Measurements from ENCODE around the gene A4GALT. TPM values are rescaled to one million over a fixed set of nuclear protein-coding genes. Genes with fewer than 3 reads are reported as not detected.

The A4GALT gene
- total and polyA plus RNA-seq, 3 donors from 2014 or later, result 13.5 to 17.3 (median 15.7) TPM

DNA sequence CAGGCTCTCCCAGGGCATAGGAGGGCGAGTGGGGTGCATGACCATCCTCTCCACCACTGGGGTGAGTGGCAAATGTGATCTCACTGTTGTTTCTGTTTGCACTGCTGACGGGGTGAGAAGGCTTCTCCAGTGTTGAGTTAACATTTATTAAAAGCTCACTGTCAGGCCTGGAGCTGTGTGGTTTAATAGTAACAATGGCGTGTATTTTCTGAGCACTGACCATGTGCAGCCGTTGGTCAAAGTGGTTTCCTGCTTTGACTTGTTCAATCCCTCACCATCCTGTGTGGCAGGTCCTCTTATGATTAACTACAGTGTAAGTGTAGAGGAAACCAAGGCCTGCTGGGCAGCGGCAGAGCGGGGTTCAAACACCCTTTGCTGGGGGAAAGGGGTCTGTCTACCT lies 4.4 kb downstream of the A4GALT start:
- H3K9me3 ChIP-seq, result no peaks in the 10 kb centered on the region
- intact Hi-C loops (cut with DNase I; ENCODE audit: low total_unique reads), result no loop called here
- H3K4me1 ChIP-seq, result peaks cover 25% of the 10 kb centered on the region
- H3K27me3 ChIP-seq, result no peaks in the 10 kb centered on the region
- H3K4me3 ChIP-seq, result no peak overlapping the region
- 85 to 93% methylated on average over 6 of the region's 6 CpGs for WGBS, 2 donors
- no peak overlapping the region for H3K27ac ChIP-seq
- TF ChIP-seq CTCF (IDR thresholded peaks at IDR 0.05), result no peak
- no peak for TF ChIP-seq POLR2A (IDR thresholded peaks at IDR 0.05)
- DNase-seq, result no peak
- no peaks in the 10 kb centered on the region for H3K36me3 ChIP-seq (ENCODE audit: low read depth, missing control alignments)

DNA sequence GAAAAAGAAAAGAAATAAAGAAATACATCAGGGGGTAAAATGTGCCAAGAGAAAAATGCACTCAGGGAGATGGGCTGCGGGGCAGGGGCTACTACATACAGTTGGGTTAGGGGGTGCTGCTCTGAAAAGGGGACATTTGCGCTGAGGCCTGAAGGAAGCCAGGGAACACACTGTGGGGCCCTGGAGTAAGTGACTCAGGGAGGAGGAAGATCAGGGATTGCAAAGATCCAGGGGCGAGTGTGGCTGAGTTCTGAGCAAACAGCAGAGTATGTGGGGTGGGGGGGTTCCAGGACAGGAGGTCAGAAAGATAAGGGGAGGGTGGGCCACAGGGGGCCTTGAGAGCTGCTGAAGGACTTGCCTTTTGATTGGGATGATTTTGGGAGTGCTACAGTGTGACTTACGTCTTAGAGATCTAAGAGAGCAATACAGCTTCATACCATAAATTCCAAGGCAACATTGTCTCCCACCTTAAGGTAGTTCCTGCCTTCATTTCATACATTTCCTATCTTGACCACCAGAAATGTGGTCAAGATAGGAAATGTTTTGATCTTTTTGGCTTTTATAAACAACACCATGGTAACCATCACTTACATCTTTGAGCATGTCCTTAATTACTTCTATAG lies 5.8 kb downstream of the A4GALT start:
- WGBS, 2 donors, result 82 to 83% methylated on average over 4 of the region's 4 CpGs
- intact Hi-C loops (cut with DNase I; ENCODE audit: low total_unique reads), result no loop called here
- no peak overlapping the region for H3K27ac ChIP-seq
- no peaks in the 10 kb centered on the region for H3K36me3 ChIP-seq (ENCODE audit: low read depth, missing control alignments)
- no peak overlapping the region for H3K4me3 ChIP-seq
- no peak for DNase-seq
- H3K27me3 ChIP-seq, result no peaks in the 10 kb centered on the region
- no peaks in the 10 kb centered on the region for H3K9me3 ChIP-seq
- TF ChIP-seq CTCF (IDR thresholded peaks at IDR 0.05) (no peak), POLR2A (IDR thresholded peaks at IDR 0.05) (no peak)
- H3K4me1 ChIP-seq, result peaks cover 23% of the 10 kb centered on the region

GRCh38 chr22:42714308-42714707 lies 6.4 kb downstream of the A4GALT start:
- Histone ChIP-seq H3K36me3 (ENCODE audit: low read depth, missing control alignments) (no peaks in the 10 kb centered on the region), H3K4me1 (peaks cover 18% of the 10 kb centered on the region), H3K27me3 (no peaks in the 10 kb centered on the region), H3K27ac (no peak overlapping the region), H3K9me3 (no peaks in the 10 kb centered on the region), H3K4me3 (no peak overlapping the region)
- no peak for DNase-seq
- TF ChIP-seq CTCF (IDR thresholded peaks at IDR 0.05) (no peak), POLR2A (IDR thresholded peaks at IDR 0.05) (no peak)
- intact Hi-C loops (cut with DNase I; ENCODE audit: low total_unique reads), result no loop called here
- 93 to 94% methylated on average over 7 of the region's 7 CpGs for WGBS, 2 donors

GRCh38 chr22:42711895-42712837 lies 8.5 kb downstream of the A4GALT start:
- 71 to 76% methylated on average over 19 of the region's 19 CpGs for WGBS, 2 donors
- intact Hi-C loops (cut with DNase I; ENCODE audit: low total_unique reads), result no loop called here
- H3K4me1 ChIP-seq, result peaks cover 14% of the 10 kb centered on the region

More at GRCh38 chr22:42711895-42712837, 8.5 kb downstream of the A4GALT start:
- Histone ChIP-seq H3K27ac (no peak overlapping the region), H3K4me3 (no peak overlapping the region), H3K9me3 (no peaks in the 10 kb centered on the region), H3K27me3 (no peaks in the 10 kb centered on the region), H3K36me3 (ENCODE audit: low read depth, missing control alignments) (no peaks in the 10 kb centered on the region)
- TF ChIP-seq CTCF (IDR thresholded peaks at IDR 0.05), result no peak
- no peak for TF ChIP-seq POLR2A (IDR thresholded peaks at IDR 0.05)
- no peak for DNase-seq
